Measurements from ENCODE around the gene KLHL30.

KLHL30 gene

DNA sequence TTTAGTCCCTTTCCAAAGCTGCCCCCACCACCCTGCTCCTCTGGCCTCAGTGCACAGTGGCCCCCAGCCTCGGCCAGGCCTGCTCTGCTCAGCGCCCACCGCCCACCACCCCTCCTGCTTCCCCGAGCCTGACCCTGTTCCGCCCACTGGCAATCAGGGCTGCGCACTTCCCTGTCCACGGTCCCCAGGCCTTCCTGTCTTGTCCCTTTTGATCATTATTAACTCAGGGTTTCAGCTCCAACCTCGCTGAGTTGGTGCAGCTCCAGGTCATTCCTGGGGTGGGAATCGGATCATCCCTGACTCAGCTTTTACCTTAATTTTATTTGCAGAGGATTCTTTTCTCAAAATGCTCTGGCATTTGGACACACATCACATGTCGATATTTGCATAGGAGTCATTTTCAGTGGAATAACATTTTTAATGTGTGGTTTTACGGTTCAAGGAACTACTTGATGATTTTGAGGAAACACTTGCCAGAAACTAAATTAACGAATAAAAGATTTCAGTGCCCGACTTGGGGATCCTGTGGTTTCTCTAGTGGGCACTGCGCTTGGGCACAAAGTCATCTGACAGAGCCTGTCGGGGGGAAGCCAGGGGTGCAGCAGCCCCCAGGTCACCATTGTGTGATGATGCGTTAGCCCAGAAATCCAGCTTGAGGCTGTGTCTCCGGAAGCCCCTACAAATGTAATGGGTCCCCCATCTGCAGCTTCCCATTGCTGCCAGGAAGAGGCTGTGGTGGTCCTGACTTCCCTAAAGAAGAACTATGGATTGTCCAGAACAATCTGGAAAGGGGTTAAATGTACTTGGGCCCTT, 39.4 kb upstream of the KLHL30 start:
- peak; percentile 13 for DNase-seq
- Mint-ChIP-seq H3K4me1 (no peaks in the 10 kb centered on the region), H3K27me3 (peaks cover under 1% of the 10 kb centered on the region), H3K36me3 (peaks cover 6% of the 10 kb centered on the region), H3K27ac (no peak overlapping the region), H3K4me3 (no peak overlapping the region), H3K9me3 (no peaks in the 10 kb centered on the region)
- CTCF ChIA-PET, result no interaction called here

DNA sequence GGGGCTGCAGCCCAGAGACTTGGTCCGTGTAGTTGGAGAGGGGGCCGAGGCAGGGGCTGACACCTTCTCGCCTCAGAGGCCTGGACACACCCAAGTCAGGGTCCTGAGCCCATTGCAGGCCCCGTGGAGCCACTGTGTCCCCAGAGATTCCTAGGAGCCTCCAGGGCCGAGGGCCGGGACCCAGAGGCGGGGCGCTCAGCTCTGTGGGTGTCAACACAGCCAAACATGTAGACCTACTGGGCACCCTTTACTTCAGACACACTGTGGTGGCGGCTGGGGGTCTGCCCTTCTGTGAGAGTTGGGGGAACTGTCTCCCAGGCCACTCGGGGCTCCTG, 38.8 kb upstream of the KLHL30 start:
- Mint-ChIP-seq H3K4me1 (no peaks in the 10 kb centered on the region), H3K27me3 (peaks cover 4% of the 10 kb centered on the region), H3K36me3 (peaks cover 6% of the 10 kb centered on the region), H3K27ac (no peak overlapping the region), H3K4me3 (no peak overlapping the region), H3K9me3 (no peaks in the 10 kb centered on the region)
- CTCF ChIA-PET, result no interaction called here
- peak; percentile 18 for DNase-seq

GRCh38 chr2:238100049-238100820, 38.2 kb upstream of the KLHL30 start, which contains the start of gene ESPNL:
ESPNL (plus strand) TSS chr2:238100340; CDS start chr2:238100420, 80 bp downstream.
- peaks cover 4% of the 10 kb centered on the region for H3K36me3 Mint-ChIP-seq
- H3K27ac Mint-ChIP-seq, result no peak within 1 kb of the TSS
- H3K9me3 Mint-ChIP-seq, result no peaks in the 10 kb centered on the region
- H3K4me1 Mint-ChIP-seq, result no peaks in the 10 kb centered on the region
- DNase-seq, result peak; percentile 16
- CTCF ChIA-PET, result no interaction called here
- H3K4me3 Mint-ChIP-seq, result no peak within 1 kb of the TSS
- H3K27me3 Mint-ChIP-seq, result peaks cover 4% of the 10 kb centered on the region

DNA sequence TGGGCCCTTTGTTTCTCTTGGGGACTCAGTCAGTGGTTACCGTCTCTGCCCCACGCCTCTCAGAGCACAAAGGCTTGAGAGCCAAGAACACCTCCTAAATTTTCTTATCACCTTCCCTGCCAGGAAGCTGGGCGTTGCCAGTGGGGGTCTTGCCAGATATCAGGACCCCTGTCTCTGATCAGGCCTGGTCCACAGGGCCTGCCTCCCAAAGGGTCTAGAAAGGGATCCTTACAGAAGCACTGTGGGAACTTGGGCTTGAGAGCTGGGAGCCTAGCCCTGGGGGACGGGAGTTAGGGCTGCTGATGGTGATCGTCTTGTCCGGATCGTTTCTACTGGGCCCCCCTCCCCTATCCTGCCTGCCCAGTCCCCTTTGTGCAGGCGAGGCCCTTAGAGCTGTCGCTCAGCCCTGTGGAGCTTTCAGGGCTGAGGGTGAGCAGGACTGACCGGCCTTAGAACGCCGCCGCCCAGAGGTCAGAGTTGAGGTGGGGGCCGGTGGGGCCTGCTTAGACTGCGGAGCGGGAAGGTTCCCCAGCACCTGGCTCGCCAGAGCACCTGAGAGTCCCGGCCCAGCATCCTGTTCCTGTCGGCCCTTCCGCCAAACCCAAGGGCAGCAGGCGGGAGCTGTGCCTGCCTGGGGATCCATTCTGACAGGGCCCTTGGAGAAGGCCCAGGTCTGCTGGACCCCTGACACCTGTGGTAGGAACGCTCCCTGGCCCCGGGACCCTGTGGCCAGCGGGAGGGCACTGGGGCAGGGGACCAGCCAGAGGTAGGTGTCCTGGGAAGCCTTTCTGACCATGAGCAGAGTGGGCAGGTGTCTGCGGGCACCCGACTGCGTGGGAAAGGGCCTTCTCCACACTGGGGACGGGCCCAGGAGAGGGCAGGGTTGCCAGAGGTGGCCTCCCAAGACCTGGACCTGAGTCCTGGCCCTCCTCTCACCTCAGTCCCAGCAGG, 37.4 kb upstream of the KLHL30 start:
- CTCF ChIA-PET, result no interaction called here
- peak; percentile 18 for DNase-seq
- Mint-ChIP-seq H3K27me3 (peaks cover 4% of the 10 kb centered on the region), H3K9me3 (no peaks in the 10 kb centered on the region), H3K36me3 (peaks cover 3% of the 10 kb centered on the region), H3K4me3 (no peak overlapping the region), H3K27ac (no peak overlapping the region), H3K4me1 (no peaks in the 10 kb centered on the region)

DNA sequence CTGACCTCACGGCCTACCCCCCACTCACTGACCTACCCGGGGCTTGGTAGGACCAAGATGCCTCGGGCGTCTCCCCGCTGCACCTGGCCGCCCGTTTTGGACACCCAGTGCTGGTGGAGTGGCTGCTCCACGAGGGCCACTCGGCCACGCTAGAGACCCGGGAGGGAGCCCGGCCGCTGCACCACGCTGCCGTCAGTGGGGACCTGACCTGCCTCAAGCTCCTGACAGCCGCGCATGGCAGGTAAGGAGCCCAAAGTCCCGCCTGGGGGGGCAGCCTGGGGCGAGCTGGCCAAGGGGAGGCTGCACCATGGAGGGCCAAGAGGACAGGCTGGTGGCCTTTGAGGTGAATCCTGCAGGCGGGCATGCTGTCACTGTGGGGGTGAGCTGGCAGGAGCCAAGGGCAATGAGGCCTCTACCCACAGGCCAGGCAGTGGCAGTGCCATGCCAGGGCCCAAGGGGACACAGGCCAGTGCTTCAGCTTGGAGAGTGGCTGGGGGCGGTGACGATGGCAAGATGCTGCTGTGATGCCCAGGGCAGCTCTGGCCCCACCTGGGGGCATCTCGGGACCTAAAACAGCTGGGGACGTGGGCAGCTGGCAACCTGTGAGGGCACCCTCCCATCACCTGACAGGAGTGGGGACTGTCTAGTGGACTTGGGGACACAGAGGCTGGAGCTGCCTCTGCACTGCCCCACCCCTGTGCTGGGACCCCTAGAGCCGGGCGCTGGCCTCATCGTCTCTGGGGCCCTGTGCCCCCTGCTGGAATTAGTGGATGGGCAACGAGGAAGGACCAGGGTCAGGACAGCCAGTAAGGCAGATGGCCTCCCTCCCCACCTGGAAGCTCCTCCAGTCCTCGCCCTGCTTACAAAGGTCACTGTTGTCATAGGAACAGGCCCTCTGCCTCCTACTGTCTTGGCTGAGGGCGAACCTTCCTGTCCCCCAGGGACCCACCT, 36.3 kb upstream of the KLHL30 start:
- no peaks in the 10 kb centered on the region for H3K36me3 Mint-ChIP-seq
- no peak overlapping the region for H3K4me3 Mint-ChIP-seq
- H3K27me3 Mint-ChIP-seq, result peaks cover 4% of the 10 kb centered on the region
- no peak overlapping the region for H3K27ac Mint-ChIP-seq
- H3K9me3 Mint-ChIP-seq, result no peaks in the 10 kb centered on the region
- DNase-seq, result peak; percentile 19
- CTCF ChIA-PET, result no interaction called here
- no peaks in the 10 kb centered on the region for H3K4me1 Mint-ChIP-seq

DNA sequence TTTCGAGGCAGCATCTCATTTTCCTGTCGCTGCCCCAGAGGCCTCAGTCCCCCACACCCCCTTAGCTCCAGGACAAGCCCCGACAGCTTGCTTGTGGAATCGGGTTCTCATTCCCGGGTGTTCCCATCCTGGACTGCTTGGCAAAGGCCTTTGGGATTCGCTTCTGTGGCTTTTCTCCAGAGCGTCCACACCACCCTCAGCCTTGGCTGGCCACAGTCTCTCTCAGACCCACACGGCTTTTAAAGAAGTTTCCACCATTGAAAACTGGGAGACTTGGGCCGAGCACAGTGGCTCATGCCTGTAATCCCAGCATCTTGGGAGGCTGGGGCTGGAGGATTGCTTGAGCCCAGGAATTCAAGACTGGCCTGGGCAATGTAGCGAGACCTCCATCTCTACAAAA, 35.6 kb upstream of the KLHL30 start:
- peak; percentile 14 for DNase-seq
- H3K36me3 Mint-ChIP-seq, result no peaks in the 10 kb centered on the region
- H3K27me3 Mint-ChIP-seq, result peaks cover 4% of the 10 kb centered on the region
- H3K9me3 Mint-ChIP-seq, result no peaks in the 10 kb centered on the region
- H3K4me3 Mint-ChIP-seq, result no peak overlapping the region
- H3K4me1 Mint-ChIP-seq, result peaks cover 6% of the 10 kb centered on the region
- no peak overlapping the region for H3K27ac Mint-ChIP-seq
- CTCF ChIA-PET, result no interaction called here

DNA sequence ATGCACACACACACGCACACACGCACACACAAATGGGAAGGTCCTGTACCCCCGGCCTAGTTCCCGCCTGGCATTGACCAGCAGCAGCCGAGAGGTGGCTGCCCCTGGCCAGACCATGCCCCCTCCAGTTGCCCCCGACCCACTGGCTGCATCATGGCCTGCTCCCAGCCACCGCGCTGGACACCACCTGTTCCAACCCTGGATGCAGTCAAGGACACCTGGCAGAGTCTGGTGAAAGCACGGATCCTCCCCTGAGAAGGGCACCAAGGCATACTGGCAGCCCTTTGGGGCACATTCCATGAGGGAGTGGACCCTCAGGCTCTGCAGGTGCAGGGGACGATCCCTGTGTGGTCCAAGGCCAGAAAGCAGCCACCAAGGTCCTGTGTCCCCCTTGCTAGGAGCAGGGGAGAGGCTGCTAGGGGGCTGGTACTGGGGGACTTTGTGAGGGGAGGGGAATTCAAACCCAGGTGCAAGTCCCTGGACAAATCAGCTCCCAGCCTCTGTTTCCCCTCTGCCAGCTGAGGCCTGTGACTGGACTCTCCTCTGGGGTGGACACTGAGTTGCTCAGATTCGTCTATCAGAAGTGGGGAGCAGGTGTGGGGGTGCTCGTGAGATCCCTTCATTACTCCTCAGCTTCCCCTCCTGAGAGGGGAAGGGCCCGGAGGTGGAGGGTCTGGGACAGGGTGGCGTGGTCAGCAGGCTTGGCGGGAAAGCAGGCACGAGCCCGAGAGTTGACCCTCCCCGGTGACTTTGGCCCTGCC, 34.8 kb upstream of the KLHL30 start:
- Mint-ChIP-seq H3K9me3 (no peaks in the 10 kb centered on the region), H3K36me3 (no peaks in the 10 kb centered on the region), H3K27me3 (peaks cover 4% of the 10 kb centered on the region), H3K4me1 (peaks cover 13% of the 10 kb centered on the region), H3K4me3 (no peak overlapping the region), H3K27ac (no peak overlapping the region)
- DNase-seq, result peak; percentile 19
- CTCF ChIA-PET, result no interaction called here

GRCh38 chr2:238104226-238104690, 34.2 kb upstream of the KLHL30 start:
- H3K27me3 Mint-ChIP-seq, result peaks cover 4% of the 10 kb centered on the region
- no peaks in the 10 kb centered on the region for H3K9me3 Mint-ChIP-seq
- peaks cover 19% of the 10 kb centered on the region for H3K4me1 Mint-ChIP-seq
- CTCF ChIA-PET, result no interaction called here
- DNase-seq, result peak; percentile 11
- no peak overlapping the region for H3K4me3 Mint-ChIP-seq
- no peaks in the 10 kb centered on the region for H3K36me3 Mint-ChIP-seq
- no peak overlapping the region for H3K27ac Mint-ChIP-seq

DNA sequence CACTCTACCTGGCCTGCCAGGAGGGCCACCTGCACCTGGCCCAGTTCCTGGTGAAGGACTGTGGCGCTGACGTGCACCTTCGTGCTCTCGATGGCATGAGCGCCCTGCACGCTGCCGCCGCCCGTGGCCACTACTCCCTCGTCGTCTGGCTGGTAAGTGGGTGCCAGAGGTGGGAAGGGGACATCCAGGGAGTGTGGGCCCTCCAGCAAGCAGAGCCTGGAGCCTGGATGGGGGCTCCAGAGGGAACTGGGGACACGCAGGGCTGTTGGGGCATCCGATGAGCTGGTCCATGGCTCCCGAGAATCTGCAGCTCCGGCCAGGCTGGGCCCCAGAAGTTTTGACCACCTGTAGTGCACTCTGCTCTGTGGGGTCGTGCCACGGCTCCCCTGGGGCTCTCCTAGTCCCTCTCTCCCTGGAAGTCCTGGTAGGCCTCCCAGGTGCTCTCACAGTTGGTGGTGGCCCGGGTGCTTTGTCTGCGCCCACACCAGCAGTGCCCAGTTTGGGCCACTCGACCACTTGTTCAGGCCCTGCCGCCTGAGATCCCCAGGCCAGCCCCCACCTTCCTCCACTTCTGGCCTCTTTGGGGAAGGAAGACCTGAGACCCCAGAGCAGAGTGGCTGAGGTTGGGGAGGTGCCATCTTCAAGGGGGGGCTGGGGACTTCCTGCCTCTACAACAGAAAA, 33.6 kb upstream of the KLHL30 start:
- Mint-ChIP-seq H3K36me3 (no peaks in the 10 kb centered on the region), H3K4me1 (peaks cover 22% of the 10 kb centered on the region), H3K27me3 (peaks cover 4% of the 10 kb centered on the region), H3K27ac (no peak overlapping the region), H3K4me3 (no peak overlapping the region), H3K9me3 (no peaks in the 10 kb centered on the region)
- peak; percentile 18 for DNase-seq
- CTCF ChIA-PET, result no interaction called here

GRCh38 chr2:238105506-238106338, 32.7 kb upstream of the KLHL30 start:
- Mint-ChIP-seq H3K9me3 (no peaks in the 10 kb centered on the region), H3K27me3 (peaks cover 4% of the 10 kb centered on the region), H3K4me3 (no peak overlapping the region), H3K36me3 (no peaks in the 10 kb centered on the region), H3K4me1 (peaks cover 22% of the 10 kb centered on the region), H3K27ac (no peak overlapping the region)
- DNase-seq, result peak; percentile 19
- CTCF ChIA-PET, result interaction anchor here (0.9 to 1.1 kb wide), 2 partner anchors 34 to 37 kb away, joined by 3 to 4 read pairs; no protein-coding TSS in a partner anchor

DNA sequence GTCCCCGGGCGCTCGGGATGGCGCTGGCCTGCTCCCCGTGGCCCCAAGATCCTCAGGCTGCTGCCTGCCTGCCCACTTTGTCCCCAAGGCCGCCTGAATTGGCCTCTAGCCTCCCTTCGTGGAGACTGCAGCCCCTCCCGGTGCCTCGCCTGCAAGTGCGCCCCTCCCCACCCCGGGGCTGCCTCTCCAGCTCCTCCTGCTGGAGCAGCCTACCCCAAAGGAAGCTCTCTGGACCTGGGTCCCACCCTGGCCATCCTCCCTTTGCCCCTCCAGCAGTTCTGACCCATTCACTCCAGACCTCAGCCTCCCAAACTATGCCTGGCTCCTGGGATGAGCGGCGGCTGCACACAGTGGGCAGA, 32.1 kb upstream of the KLHL30 start:
- H3K4me1 Mint-ChIP-seq, result peaks cover 22% of the 10 kb centered on the region
- peak; percentile 19 for DNase-seq
- no peak overlapping the region for H3K4me3 Mint-ChIP-seq
- CTCF ChIA-PET, result interaction anchor here (0.9 to 1.1 kb wide), 2 partner anchors 33 to 38 kb away, joined by 3 to 4 read pairs; no protein-coding TSS in a partner anchor
- no peak overlapping the region for H3K27ac Mint-ChIP-seq
- H3K27me3 Mint-ChIP-seq, result peaks cover 4% of the 10 kb centered on the region
- H3K9me3 Mint-ChIP-seq, result no peaks in the 10 kb centered on the region
- no peaks in the 10 kb centered on the region for H3K36me3 Mint-ChIP-seq

Measured in activated naive CD4-positive, alpha-beta T cell treated with anti-CD3 and anti-CD28 coated beads, Interleukin-2, amount 10 ng/mL, durations not matched to agents 7 days and 5 days (primary cell).